Activated T-cell treated with anti-CD3 and anti-CD28 coated beads for 1 hour (primary cell): ENCODE results near the gene OOSP2.
"Not testable (repeated sequence)": the region's sequence is repeated elsewhere in the genome, so short reads cannot be mapped to it uniquely, and the experiment has no call there.

Experiments used
- DNase-seq: peaks from one replicate; pipeline ENCODE4 v3.0.0-alpha.2; 2020; ENCODE audit warnings: low read depth

The OOSP2 gene

GRCh38 chr11:60040109-60040508 is at the start of gene OOSP2:
Gene OOSP2, plus strand, starts transcription at chr11:60040409. Its CDS starts 51 bp downstream, at chr11:60040460.
- no peak for DNase-seq

GRCh38 chr11:59990421-59990820 is 49.8 kb upstream of the OOSP2 start:
- DNase-seq: no peak

GRCh38 chr11:59992425-59992824 is 47.8 kb upstream of the OOSP2 start:
- DNase-seq: no peak

- DNase-seq: no peak
These were observed 42.4 kb upstream of the OOSP2 start for GRCh38 chr11:59997800-59998199.

GRCh38 chr11:59999691-60000090 is 40.5 kb upstream of the OOSP2 start:
- no peak for DNase-seq

- no peak for DNase-seq
These were observed 36.5 kb upstream of the OOSP2 start for GRCh38 chr11:60003729-60004128.

- no peak for DNase-seq
These were observed 34.8 kb upstream of the OOSP2 start for GRCh38 chr11:60005360-60005759.

- no peak for DNase-seq
These were observed 23.3 kb upstream of the OOSP2 start, which contains the start of gene OOSP4B for GRCh38 chr11:60016881-60017280. Gene OOSP4B, plus strand, starts transcription at chr11:60017181.

GRCh38 chr11:60018058-60018457 is 22.2 kb upstream of the OOSP2 start:
- no peak for DNase-seq

- not testable (repeated sequence) for DNase-seq
These were observed 19.8 kb upstream of the OOSP2 start for GRCh38 chr11:60020376-60020775.

- no peak for DNase-seq
These were observed 11.1 kb upstream of the OOSP2 start for GRCh38 chr11:60029015-60029632.

GRCh38 chr11:60050422-60050821 is 10.2 kb downstream of the OOSP2 start:
- not testable (repeated sequence) for DNase-seq

- not testable (repeated sequence) for DNase-seq
These were observed 10.6 kb downstream of the OOSP2 start for GRCh38 chr11:60050839-60051238.

- no peak for DNase-seq
These were observed 16.2 kb downstream of the OOSP2 start, which contains the start of gene MS4A3 for GRCh38 chr11:60056349-60056969. Gene MS4A3, plus strand, starts transcription at chr11:60056665. Its CDS starts 4,496 bp downstream, at chr11:60061161.

GRCh38 chr11:60059052-60059451 is 18.8 kb downstream of the OOSP2 start:
- DNase-seq: no peak

- DNase-seq: no peak
These were observed 19.5 kb downstream of the OOSP2 start for GRCh38 chr11:60059521-60060240.

GRCh38 chr11:60064111-60064510 is 23.9 kb downstream of the OOSP2 start:
- DNase-seq: no peak

- no peak for DNase-seq
These were observed 25.6 kb downstream of the OOSP2 start for GRCh38 chr11:60065801-60066200.

- no peak for DNase-seq
These were observed 29.2 kb downstream of the OOSP2 start for GRCh38 chr11:60069450-60069849.

GRCh38 chr11:60071644-60072043 is 31.4 kb downstream of the OOSP2 start:
- not testable (repeated sequence) for DNase-seq

GRCh38 chr11:60077216-60077817 is 37.1 kb downstream of the OOSP2 start:
- no peak for DNase-seq

- DNase-seq: no peak
These were observed 37.8 kb downstream of the OOSP2 start for GRCh38 chr11:60077981-60078380.

- DNase-seq: no peak
These were observed 38.5 kb downstream of the OOSP2 start for GRCh38 chr11:60078745-60079144.
